Stimulated activated CD8-positive, alpha-beta memory T cell treated with anti-CD3 and anti-CD28 coated beads, Interleukin-15, amount 100 ng/mL, for 4 hours (primary cell): Measurements from ENCODE around the gene ZFR2.
"Not testable (repeated sequence)": the region's sequence is repeated elsewhere in the genome, so short reads cannot be mapped to it uniquely, and the experiment has no call there.

Experiments used
- DNase-seq, 2 donors: peaks; one replicate each; pipeline ENCODE4 v3.0.0-alpha.2; 2020; ENCODE audit warnings: low read depth in 2 of 2

Gene ZFR2

DNA sequence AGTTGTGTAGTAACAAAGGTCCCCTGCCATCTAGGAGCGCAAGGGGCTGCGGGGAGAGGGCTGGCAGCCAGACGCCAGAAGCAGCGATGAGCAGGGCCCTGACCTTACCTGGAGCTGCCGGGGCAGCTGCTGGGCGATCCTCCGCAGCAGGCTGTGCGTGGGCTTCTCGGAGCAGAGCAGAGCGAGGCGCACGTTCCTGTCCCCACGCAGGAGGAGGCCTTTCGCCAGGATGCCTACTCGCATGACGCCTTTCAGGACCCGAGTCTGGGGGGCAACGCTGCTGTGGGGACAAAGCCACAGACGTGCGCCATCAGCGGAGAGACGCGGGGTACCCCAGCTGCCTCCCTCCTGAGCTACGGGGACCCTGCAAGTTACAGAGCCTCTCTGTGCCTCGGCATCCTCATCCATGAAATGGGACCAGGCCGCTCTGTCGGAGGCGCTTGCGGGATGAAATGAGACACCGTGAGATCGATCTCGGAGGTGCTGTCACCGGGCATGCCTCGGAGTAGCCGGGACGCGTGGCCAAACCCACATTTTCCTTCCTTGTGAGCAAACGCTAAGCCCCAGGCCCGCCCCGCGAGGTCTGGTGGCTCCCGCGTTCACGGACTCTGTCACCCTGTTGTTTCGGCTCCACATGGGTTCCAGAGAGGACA, 52.1 kb downstream of the ZFR2 start:
- DNase-seq = no peak

- DNase-seq = not testable (repeated sequence)
Observed at GRCh38 chr19:3816148-3816547, 52.7 kb downstream of the ZFR2 start.

GRCh38 chr19:3814648-3815047, 54.2 kb downstream of the ZFR2 start:
- DNase-seq = no peak

DNA sequence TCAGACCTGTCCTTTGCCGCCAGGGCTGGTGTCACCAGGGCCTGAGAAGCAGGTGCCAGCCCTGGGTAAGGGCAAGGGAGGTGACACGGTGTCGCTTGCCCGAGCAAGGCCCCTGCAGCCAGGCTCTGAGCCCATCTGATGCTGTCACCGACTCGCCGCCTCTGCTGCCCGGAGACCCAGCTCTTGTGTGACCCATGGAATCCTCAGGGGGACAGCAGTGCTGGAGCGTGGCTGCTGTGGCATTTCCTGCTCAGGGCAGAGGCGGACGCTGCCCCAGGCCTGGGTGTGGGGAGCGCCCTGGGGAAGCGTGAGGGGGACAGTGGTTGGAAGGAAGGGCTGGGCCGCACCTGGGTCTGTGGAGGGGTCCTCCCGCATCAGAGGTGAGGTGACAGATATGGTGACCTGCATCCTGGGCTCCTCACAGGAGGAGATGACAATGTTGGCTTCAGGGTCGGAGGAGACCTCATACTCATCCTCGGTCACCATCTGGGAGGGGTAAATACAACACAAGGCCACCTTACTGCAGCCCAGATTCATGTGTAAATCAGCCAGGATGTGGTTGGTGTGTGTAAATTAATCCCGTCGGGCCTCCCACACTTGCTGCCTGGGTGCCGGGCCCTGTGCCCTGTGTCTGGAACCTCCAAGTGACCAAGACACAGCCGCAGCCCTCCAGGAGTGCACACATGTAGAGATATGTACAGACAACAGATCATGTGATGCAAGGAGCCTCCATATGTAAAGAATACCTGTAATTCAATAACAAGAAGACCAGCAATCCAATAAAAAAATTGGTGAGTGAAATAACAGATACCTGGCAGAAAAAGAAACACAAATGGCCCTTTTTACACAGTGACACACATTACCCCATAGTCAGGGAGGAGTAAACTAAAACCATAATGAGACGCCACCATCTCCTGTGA, 55.1 kb downstream of the ZFR2 start:
- no peak for DNase-seq

DNA sequence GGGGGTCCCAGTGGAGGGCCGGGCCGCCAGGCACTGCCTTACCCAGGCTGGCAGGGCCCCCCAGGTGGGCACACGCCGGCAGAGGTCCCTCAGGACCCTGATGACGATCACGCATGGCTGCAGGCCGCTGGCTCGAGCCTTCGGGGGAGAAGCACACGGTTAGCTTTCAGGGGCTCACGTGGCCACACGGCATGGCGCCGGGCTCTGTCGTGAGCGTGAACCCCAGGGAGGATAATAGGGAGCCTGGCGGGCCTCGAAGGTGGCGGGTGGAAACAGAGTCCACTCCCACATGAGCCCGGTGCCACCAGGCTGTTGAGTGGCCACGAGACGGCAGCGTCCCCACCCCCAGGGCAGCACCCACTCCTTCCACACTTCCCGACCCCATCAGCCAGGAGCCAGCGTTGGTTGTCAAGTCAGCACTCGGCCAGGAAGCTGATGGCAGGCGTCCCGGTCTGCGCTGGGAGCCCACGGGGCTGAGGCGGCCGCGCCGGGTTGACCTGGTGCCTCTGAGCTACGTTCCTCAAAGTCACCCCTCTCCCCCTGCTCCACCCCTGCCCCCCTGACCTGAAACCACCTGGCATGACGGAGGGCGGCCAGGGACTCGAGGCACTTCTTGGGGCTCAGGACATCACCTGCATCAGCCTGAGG, 58.0 kb downstream of the ZFR2 start:
- DNase-seq = no peak

DNA sequence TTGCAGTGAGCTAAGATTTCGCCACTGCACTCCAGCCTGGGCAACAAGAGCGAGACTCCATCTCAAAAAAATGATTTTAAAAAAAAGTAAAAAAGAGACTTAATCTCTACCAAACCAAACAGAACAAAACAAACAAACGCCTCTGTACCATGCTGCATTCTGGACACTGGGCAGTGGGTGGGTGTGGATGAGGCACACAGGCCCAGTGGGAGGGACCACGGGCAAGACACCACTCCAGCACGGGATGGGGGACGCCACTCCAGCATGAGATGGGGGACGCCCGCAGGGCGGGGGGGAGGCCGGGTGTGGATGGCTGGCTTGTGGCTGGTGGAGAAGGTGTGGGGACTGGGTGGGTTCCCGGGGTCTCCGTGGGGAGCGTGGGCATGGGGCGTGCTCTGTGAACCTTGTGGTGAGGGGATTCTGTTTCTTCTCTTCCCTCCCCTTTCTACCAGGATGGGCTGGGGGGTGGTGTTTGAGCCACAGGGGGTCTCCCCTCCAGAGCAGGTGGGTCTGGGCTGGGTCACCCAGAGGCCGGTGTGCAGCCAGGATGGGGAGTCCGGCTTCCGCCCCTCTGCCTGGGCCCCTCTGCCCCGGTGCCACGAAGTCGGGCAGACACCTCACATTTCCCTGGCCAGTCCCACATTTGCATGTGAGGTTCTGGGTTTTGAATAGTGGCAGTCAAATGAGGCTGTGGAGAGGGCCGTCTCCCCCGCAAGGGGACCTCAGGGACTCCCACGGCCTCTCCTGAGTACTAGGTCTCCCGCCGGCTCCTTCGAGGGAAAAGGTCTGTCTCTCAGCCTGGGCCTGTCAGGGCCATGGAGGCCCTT, 58.7 kb downstream of the ZFR2 start:
- no peak for DNase-seq

DNA sequence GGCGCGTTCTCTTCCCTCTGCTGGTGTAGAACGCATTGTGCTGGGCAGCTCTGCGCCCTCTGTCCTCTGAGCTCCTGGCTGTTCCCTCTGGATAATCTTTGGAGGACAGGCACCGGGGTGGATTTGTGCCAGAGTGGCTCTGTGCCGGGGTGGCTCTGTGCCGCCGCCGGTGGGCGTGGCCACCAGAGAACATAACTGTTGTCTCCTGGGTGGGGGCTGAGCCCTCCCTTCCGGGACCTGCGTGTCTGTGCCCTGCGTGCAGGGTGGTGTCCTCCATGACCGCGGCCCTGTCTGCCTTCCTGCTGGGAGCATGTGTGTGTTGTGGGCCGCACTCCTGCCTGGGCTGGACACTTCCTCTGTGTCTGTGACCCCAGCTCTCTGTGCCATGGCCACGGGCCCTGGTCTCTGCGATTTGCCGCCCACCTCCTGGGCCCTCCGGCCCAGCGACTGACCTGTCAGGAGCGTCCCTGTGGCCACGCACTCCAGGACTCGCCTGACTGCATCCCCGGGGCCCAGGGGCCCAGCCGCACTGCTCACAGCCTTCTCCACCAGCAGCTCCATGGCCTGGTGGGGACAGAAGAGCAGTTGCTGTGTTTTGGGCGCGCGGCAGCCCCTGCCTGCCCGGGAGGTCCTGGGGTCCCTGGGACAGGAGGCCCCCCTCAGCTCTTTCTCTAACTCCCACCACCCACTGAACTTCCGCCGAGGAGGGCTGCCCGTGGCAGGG, 60.3 kb downstream of the ZFR2 start:
- no peak for DNase-seq

DNA sequence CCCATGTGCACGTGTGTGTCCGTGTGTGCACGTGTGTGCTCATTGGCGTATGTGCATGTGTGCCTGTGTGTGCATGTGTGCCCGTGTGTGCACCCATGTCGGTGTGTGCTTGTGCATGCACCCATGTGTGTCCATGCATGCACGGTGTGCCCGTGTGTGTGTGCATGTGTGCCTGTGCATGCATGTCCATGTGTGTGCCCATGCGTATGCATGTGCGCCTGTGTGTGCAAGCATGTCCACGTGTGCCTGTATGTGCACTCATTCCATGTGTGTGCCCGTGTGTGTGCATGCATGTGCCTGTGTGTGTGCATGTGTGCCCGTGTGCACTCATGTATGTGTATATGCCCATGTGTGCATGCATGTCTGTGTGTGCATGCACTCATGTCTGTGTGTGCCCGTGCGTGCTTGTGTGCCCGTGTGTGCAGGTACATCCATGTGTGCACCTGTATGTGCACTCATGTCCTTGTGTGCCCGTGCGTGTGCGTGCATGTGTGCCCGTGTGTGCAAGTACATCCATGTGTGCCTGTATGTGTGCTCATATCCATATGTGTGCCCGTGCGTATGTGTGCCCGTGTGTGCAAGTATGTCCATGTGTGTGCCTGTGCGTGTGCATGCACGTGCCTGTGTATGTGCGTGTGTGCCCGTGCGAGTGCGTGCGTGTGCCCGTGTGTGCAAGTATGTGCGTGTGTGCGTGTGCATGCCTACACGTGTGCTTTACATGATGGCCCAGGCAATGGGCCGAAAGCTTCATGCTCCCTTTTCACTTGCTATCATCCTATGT, 61.1 kb downstream of the ZFR2 start:
- DNase-seq = no peak

DNA sequence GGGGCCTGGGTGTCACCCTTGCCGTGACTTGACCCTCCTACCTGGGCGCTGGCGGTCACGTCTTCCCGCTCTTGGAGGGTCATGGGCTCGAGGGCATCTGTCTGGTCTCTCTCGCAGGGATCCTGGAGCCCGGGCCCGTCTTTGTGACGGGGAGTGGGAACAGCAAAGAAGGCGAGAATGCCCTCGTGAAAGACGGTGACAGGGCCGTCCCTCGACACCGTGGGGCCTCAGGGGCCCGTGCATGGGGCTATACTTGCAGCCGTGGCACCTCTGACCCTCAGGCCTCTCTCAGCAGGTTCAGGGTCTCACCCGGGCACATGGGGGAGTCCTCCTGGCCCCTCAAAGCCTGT, 61.7 kb downstream of the ZFR2 start:
- no peak for DNase-seq

DNA sequence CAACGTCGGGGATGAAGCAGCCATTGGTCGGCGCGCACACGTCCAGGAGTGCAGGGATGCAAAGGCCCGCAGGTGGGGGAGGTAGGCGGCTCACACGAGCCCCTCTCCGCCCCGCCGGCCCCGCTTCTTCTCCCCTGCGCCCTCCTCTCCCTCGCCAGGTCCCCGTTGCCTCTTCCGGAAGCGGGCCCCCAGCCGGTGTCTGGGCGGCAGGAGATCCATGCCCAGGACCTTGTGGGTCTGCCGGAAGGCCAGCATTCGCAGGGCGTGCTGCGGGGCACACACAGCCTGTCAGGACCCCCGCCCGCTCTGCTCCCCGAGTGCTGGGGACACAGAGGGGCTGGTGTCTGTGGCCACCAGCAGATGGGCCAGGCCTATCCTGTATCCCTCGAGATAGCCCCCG, 63.0 kb downstream of the ZFR2 start:
- no peak for DNase-seq

DNA sequence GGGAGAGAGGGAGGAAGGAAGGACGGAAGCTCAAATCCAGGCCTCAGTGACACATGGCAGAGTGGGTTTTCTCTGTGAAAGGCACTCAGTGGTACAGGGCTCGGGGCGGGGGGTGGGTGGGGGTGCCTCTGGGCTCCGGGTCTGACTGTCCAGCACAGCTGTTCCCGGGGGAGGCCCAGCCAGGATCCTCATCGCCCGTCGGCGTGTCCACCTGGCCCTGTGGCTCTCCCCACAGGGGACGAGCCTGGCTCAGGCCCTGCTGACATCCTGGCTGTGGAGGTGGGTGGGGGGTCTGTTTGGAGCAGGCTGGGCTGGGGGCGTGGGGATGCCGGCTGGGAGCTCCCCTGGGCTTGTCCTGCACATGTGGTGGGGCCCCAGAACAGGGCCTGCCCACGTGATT, 64.4 kb downstream of the ZFR2 start:
- no peak for DNase-seq

DNA sequence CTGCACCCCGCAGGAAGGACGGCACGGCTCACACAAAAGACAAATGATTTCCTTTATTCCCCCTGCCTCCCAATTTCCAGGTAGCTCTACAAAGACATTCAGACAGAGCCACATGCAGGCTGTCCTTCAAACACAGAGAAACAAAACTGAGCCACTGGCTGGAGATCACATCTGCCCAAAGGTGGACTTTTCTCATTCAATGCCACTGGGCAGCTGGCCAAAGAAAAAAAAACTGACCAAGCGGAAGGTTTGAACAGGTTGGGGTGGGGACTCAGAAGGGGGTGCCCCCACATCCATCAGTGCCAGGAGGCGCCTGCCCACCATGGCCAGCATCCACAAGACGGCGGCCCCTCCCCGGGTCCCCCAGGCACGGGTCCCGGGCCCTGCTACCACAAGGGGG, 64.9 kb downstream of the ZFR2 start:
- no peak for DNase-seq

GRCh38 chr19:3803114-3803888, 65.5 kb downstream of the ZFR2 start:
- no peak for DNase-seq

DNA sequence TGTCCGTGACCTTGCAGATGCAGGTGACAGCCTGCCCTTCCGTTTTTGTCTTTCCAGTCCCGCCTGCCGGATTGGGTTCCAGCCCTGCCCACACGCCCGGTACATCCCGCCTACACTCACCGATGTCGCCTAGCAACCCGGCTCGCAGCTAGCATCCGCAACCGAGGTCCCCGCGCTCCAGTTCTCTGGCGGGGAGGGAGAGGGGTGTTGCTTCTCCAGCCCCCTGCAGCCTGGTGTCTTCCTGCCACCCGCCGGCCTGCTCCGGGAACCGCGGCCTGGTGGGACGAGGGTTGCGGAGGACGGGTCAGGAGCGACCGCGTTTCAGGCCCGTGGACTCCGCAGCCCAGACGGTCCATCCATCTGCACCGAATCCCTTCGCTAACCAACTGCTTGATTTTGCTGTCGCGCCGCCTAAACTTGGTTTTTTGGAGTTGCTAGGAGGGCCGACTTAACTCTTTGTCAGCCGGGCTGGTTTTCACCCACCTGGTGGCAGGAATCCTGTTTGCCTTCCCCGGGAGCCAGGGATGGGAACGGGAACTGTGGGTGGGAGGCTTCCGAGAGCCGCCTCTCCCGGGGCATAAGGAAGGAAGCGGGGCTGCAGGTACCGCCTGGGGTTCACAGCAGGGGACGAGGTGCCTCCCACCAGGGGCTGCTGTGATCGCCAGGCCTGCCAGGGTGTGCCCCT, 67.3 kb downstream of the ZFR2 start:
- DNase-seq = peak; percentile 49 to 51

DNA sequence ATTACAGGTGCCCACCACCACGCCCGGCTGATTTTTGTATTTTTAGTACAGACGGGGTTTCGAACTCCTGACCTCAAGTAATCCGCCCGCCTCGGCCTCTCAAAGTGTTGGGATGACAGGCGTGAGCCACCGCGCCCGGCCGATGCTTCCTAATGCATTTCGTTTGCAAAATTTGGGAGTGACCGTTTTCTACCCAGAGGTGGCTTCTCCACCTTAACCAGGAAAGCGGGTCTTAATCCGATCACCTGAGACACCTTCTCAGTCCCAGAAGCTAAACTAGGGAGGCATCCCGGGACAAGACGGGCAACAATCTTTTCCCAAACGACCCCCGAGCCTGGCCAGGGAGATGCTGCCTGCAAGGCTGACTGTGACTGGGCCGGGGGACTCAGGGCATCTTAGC, 67.8 kb downstream of the ZFR2 start:
- DNase-seq = no peak

- no peak for DNase-seq
Observed at GRCh38 chr19:3798137-3798536, 70.7 kb downstream of the ZFR2 start.

DNA sequence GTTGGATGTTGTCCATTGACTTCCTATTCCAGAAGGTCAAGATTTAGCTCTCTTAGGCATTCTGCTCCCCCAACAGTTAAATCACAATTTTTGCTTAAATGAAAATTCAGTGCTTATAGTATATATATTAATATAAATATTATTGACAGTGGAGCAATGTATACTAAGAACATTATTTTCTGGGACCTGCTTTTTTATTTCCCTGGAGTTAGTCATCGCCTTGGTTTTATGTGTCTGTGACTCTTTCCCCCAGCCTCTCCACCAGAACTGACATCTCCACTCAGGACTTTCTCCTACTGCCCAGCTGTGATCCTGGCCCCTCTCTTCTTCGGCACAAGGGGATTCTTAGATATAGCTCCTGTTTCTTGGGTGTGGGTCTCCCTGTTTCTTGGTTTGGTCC, 72.5 kb downstream of the ZFR2 start:
- DNase-seq = no peak

GRCh38 chr19:3793799-3794198, 75.0 kb downstream of the ZFR2 start:
- no peak for DNase-seq

DNA sequence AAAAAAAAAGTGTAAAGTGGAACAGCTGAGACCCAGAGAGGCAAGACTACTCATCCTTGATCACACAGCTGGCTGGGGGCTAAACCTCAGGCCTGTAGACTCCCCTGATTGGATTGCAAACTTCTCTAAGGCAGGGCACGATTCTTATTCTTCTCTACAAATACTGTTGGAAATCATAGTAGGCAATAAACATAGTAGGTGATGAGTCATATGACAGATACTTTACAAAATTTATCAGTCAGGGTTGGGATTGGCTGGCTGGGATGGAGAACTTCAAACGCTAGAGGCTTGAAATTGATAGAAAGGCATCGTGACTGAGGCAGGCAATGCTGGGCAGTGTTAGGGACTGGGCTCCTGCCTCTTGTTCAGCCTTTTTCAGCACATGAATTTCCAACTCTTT, 76.7 kb downstream of the ZFR2 start:
- DNase-seq = no peak
